HG02938 (cell line): ENCODE measurements around the gene KSR1.
"Not testable (repeated sequence)": the region's sequence is repeated elsewhere in the genome, so short reads cannot be mapped to it uniquely, and the experiment has no call there.

Experiments
- ATAC-seq: cut with Tn5 transposase; IDR thresholded peaks from one replicate; pipeline ENCODE4 v1.9.1; 2021; ENCODE audit warnings: mild to moderate bottlenecking, moderate library complexity; ENCODE audit not compliant: unreplicated experiment

The KSR1 gene

GRCh38 chr17:27452828-27453227, 3.4 kb upstream of the KSR1 start:
- no peak for ATAC-seq

DNA sequence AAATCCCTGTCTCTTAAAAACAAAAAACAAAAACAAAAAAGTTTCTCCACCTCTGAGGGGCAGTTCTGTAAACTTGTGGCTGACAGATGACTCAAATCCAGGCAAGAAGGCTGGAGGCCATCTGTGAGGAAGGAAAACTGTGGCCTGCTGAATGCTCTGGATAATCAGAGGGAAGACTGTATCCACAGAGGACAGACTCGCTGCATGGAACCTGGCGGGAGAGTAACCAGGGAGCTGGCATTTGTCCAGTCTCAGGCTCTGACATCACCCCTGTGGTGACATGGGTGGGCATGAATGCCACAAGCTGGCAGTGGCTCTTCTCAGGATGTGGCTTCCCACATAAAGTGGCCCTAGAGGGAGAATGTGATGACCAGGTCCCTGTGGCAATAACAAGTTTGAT, 2.8 kb upstream of the KSR1 start:
- ATAC-seq: no peak

- ATAC-seq: no peak
Observed at GRCh38 chr17:27454089-27454488, 2.2 kb upstream of the KSR1 start.

- ATAC-seq: no peak
Observed at GRCh38 chr17:27455236-27455913, 873 bp upstream of the KSR1 start.

GRCh38 chr17:27456681-27457359, 572 bp downstream of the KSR1 start:
- ATAC-seq: no peak

- no peak for ATAC-seq
Observed at GRCh38 chr17:27457360-27457715, 1.1 kb downstream of the KSR1 start.

DNA sequence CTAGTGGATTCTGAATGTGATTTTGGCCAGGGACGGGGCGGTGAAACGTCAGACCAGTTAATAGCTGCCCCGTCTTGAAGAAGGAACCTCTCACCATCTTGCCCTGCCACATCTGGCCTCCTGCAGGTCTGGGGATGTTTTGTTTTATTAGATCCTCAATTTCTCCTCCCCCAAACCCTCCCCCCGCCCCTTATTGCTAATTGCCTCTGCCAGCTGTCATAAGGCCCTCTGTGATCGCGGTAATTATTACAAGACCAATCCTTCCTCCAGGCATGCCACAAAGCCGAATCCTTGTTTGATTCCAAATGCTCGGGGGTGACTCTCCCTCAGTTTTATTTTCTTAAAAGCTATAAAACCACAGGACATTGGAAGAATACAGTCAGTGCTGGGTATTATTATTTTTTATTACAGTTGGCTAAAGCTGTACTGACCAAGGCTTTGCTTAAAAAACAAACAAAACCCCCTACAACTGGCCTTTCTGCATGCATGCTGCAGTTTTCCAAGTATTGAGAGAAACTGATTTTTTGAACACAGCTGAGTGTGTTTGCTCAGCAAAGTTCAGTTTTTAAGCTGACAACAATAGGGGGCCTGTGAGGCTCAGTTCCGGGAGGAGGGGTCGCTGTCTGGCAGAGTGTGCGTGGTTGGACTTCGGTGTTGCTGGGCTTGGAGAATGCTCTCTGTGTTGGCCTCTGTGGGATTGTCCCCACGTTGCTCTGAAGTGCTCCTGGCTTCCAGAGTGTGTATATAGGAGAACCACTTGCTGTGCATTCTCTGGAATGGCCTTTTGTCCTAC, 1.7 kb downstream of the KSR1 start:
- ATAC-seq: no peak

GRCh38 chr17:27458524-27458908, 2.3 kb downstream of the KSR1 start:
- ATAC-seq: no peak

- no peak for ATAC-seq
Observed at GRCh38 chr17:27459433-27459832, 3.2 kb downstream of the KSR1 start.

GRCh38 chr17:27460196-27460725, 4.0 kb downstream of the KSR1 start:
- no peak for ATAC-seq

DNA sequence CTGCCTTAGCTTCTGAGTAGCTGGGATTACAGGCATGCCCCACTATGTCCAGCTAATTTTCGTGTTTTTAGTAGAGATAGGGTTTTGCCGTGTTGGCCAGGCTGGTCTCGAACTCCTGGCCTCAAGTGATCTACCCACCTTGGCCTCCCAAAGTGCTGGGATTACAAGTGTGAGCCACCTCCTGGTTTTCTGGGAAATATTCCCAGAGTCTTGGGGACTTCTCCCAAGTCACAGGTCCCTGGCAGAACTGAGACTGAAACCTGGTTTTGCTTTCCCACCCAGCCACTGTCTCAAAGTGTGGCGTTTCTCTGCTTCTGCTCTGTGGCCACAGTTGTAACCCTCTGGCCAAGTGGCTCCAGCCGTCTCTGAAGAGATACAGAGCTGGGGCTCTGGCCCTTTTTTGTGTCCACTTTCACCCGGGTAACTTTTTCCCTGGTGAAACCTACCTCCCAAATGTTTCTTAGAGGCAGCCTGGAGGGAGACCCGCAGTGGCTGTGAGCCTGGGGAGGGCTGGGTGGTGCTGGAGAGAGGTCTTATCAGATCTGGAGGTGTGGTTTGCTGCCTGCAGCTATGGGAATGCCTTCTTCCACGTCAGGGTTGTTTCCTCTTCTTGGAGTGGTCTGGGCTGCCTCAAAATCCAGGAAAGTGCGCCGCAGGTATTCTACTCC, 5.1 kb downstream of the KSR1 start:
- ATAC-seq: no peak

GRCh38 chr17:27462149-27462548, 5.9 kb downstream of the KSR1 start:
- ATAC-seq: no peak

- no peak for ATAC-seq
Observed at GRCh38 chr17:27462714-27463113, 6.5 kb downstream of the KSR1 start.

DNA sequence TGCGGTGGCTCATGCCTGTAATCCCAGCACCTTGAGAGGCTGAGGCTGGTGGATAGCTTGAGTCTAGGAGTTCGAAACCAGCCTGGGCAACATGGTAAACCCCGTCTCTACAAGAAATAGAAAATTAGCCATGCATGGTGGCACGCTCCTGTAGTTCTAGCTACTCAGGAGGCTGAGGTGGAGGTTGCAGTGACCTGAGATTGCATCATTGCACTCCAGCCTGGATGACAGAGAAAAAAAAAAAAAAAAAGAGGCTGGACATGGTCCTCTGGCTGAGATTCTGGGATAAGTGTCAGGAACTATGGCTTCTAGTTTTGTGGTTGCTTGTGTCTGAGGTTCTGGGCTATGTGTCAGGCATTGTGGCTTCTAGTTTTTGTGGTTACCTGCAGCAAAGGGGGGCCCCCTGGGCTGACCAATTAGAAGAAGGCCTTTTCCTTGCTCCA, 7.0 kb downstream of the KSR1 start:
- no peak for ATAC-seq

- ATAC-seq: not testable (repeated sequence)
Observed at GRCh38 chr17:27464019-27464418, 7.8 kb downstream of the KSR1 start.

DNA sequence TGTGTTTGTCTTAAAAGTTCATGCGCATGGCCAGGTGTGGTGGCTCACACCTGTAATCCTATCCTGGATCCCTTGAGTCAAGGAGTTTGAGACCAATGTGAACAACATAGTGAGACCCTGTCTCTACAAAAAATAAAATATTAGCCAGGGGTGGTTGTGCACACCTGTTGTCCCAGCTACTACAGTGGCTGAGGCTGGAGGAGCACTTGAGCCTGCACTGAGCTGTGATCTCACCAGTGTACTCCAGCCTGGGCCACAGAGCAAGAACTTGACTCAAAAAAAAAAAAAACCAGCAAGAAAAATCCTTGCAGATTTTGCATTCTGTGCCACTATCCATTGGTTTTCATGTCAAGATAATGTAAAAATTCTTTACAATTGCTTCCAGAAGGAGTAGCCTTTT, 8.2 kb downstream of the KSR1 start:
- ATAC-seq: no peak

DNA sequence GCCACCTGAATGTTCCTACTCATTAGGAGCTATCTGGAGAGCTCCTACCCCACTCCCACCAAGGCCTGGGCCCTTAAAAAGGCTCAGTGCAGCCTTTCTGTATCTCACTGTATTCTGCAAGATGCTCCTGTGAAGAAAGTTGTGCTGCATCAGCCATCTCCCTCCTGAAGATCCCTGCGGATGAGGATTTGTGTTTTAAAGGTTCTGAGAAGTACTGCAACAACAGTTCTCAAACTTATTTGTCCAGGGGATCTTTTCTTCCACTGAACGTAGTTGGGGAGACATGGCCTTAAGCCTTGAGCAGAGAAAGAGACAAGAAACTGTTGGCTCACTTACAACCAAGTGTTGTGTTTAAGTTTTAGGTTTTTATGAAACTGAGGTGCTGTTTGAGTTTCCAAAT, 9.6 kb downstream of the KSR1 start:
- not testable (repeated sequence) for ATAC-seq

GRCh38 chr17:27466376-27466742, 10.1 kb downstream of the KSR1 start:
- peak; percentile 4 for ATAC-seq

DNA sequence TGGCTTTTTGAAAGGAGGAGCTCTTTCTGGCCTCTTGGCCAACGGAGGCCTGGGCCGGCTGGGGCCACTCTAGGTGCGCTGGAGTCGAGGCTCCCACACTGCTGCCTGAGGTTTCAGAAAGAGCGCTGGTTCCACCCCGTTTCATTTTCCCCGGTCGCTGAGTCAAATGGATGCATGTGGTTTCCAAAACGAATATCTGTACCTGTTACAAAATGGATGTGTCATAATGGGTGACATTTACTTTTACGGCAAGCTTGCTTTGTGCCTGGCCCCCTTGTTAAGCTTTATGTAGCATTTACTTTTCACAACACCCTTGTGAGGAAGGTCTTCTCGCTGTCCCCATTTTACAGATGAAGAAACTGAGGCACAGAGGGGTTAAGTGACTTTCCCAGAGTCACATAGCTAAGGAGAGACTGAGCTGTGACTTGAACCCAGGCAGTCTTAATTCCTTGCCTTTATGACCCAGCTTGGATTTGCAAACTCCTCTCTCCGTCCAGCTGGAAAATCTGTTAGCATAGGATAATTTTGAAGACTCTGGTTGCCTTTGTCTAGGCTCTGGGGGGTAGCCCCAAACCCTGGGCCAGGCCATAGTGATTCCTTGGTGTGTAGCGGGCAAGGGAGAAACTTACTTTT, 10.6 kb downstream of the KSR1 start:
- peak; percentile 58 for ATAC-seq

- no peak for ATAC-seq
Observed at GRCh38 chr17:27469256-27469655, 13.0 kb downstream of the KSR1 start.
